ENCODE results near the gene ATP11C.
"Not testable (repeated sequence)": the region's sequence is repeated elsewhere in the genome, so short reads cannot be mapped to it uniquely, and the experiment has no call there.

ATP11C gene

GRCh38 chrX:139702658-139703057, 230.2 kb downstream of the ATP11C start:
- no peak for DNase-seq

GRCh38 chrX:139692908-139693307, 239.9 kb downstream of the ATP11C start:
- no peak for DNase-seq

GRCh38 chrX:139692506-139692849, 240.4 kb downstream of the ATP11C start:
- DNase-seq: no peak

GRCh38 chrX:139691843-139692505, 240.9 kb downstream of the ATP11C start:
- DNase-seq: no peak

- no peak for DNase-seq
These were observed 241.4 kb downstream of the ATP11C start for GRCh38 chrX:139691493-139691842.

- DNase-seq: not testable (repeated sequence)
These were observed 247.7 kb downstream of the ATP11C start for GRCh38 chrX:139685175-139685574.

GRCh38 chrX:139680356-139680755, 252.5 kb downstream of the ATP11C start:
- no peak for DNase-seq

All from NCI-H1694 treated with DMSO at 0.1 percent for 48 hours (cell line).